Choroid plexus epithelial cell (primary cell): ENCODE measurements around the gene OR2V2.

Source experiments
- DNase-seq: peaks from one replicate; pipeline ENCODE4 v3.0.0-alpha.2; 2010; ENCODE audit warnings: low read depth
- H3K4me3 ChIP-seq: 2 replicates; pipeline ENCODE4 v1.5.1; 2011; ENCODE audit warnings: low read depth, mild to moderate bottlenecking, control low read depth, low read length, moderate library complexity
- CTCF ChIP-seq: conservative IDR thresholded peaks from 2 replicates; pipeline ENCODE4 v1.5.1; 2011; ENCODE audit warnings: low read depth, mild to moderate bottlenecking, control low read depth, inconsistent platforms, low read length, moderate library complexity

The OR2V2 gene

GRCh38 chr5:181204113-181204825 is 56.9 kb downstream of the OR2V2 start:
- TF ChIP-seq CTCF, result no peak
- H3K4me3 ChIP-seq, result peak overlapping the region; percentile 23
- DNase-seq, result no peak

- DNase-seq, result no peak
- no peak for TF ChIP-seq CTCF
- H3K4me3 ChIP-seq, result peak within 1 kb of the TSS; percentile 61
These were observed 57.7 kb downstream of the OR2V2 start, which contains the start of gene TRIM7 for GRCh38 chr5:181204826-181205760. TRIM7 (minus strand) TSS chr5:181205196; CDS start chr5:181205110, 86 bp downstream.

GRCh38 chr5:181205761-181206649 is 58.6 kb downstream of the OR2V2 start:
- no peak for TF ChIP-seq CTCF
- DNase-seq, result peak; percentile 46
- H3K4me3 ChIP-seq, result peak overlapping the region; percentile 61

GRCh38 chr5:181207214-181207959 is 60.0 kb downstream of the OR2V2 start:
- TF ChIP-seq CTCF, result no peak
- DNase-seq, result peak; percentile 92
- peak overlapping the region; percentile 61 for H3K4me3 ChIP-seq

- DNase-seq, result no peak
- no peak for TF ChIP-seq CTCF
- no peak overlapping the region for H3K4me3 ChIP-seq
These were observed 60.5 kb downstream of the OR2V2 start for GRCh38 chr5:181207960-181208253.
